Left ventricle myocardium inferior (tissue), 1 donor: ENCODE data around the gene TFIP11. TPM values are rescaled to one million over a fixed set of nuclear protein-coding genes. Genes with fewer than 3 reads are reported as not detected.

ENCODE experiments used
- DNase-seq: peaks from one replicate; pipeline ENCODE4 v3.0.0-alpha.2; 2020
- H3K27ac ChIP-seq: fragments of 200-600 bp; replicated peaks from 2 replicates; pipeline ENCODE4 v1.8.0; 2021
- H3K27me3 ChIP-seq: fragments of 200-600 bp; 2 replicates; pipeline ENCODE4 v1.8.0; 2021; ENCODE audit warnings: low read depth
- H3K36me3 ChIP-seq: fragments of 200-600 bp; 2 replicates; pipeline ENCODE4 v1.8.0; 2021
- H3K4me1 ChIP-seq: fragments of 200-600 bp; 2 replicates; pipeline ENCODE4 v1.8.0; 2021
- H3K4me3 ChIP-seq: fragments of 200-600 bp; 2 replicates; pipeline ENCODE4 v1.8.0; 2021; ENCODE audit warnings: mild to moderate bottlenecking, moderate library complexity
- H3K9me3 ChIP-seq: fragments of 200-600 bp; replicated peaks from 2 replicates; pipeline ENCODE4 v1.8.0; 2021
- CTCF ChIP-seq: fragments of 200-600 bp; IDR thresholded peaks from 2 replicates; pipeline ENCODE4 v1.8.0; 2021; ENCODE audit warnings: antibody characterized with exemption, mild to moderate bottlenecking, borderline replicate concordance
- intact Hi-C: fragments of 100-400 bp; cut with micrococcal nuclease; formaldehyde crosslinking; loops from one replicate; pipeline ENCODE4 v1.11.0; 2022
- total RNA-seq: library from RNA; stranded (reverse); fragmentation: NEBNext Ultra II Directional; extraction: Animal tissue kit (Norgen Biotek cat#: 25700); gene quantifications from one replicate; pipeline ENCODE4 v1.2.1, GENCODE V29; 2021
- donor health status: DM: no; HTN: yes; CAD: no; lungs with severe emphysema.

TFIP11 gene
- total RNA-seq, 1 donor from 2014 or later = 25.7 TPM

GRCh38 chr22:26496456-26496855, 15.8 kb downstream of the TFIP11 start:
- Histone ChIP-seq H3K27me3 (no peaks in the 10 kb centered on the region), H3K4me3 (no peak overlapping the region), H3K27ac (no peak overlapping the region), H3K36me3 (peaks cover 98% of the 10 kb centered on the region), H3K9me3 (no peaks in the 10 kb centered on the region), H3K4me1 (peaks cover 21% of the 10 kb centered on the region)
- intact Hi-C loops = no loop called here
- no peak for DNase-seq
- no peak for TF ChIP-seq CTCF

GRCh38 chr22:26494506-26494905, 17.8 kb downstream of the TFIP11 start:
- no peak overlapping the region for H3K4me3 ChIP-seq
- intact Hi-C loops = no loop called here
- no peaks in the 10 kb centered on the region for H3K27me3 ChIP-seq
- H3K27ac ChIP-seq = no peak overlapping the region
- H3K9me3 ChIP-seq = no peaks in the 10 kb centered on the region
- peaks cover 21% of the 10 kb centered on the region for H3K4me1 ChIP-seq
- no peak for DNase-seq
- peaks cover 96% of the 10 kb centered on the region for H3K36me3 ChIP-seq
- TF ChIP-seq CTCF = no peak

GRCh38 chr22:26492220-26492619, 20.1 kb downstream of the TFIP11 start:
- intact Hi-C loops = no loop called here
- Histone ChIP-seq H3K27ac (no peak overlapping the region), H3K4me1 (peaks cover 21% of the 10 kb centered on the region), H3K9me3 (no peaks in the 10 kb centered on the region), H3K4me3 (no peak overlapping the region), H3K27me3 (no peaks in the 10 kb centered on the region), H3K36me3 (peaks cover 96% of the 10 kb centered on the region)
- DNase-seq = no peak
- no peak for TF ChIP-seq CTCF

- Histone ChIP-seq H3K4me3 (no peak overlapping the region), H3K4me1 (peaks cover 34% of the 10 kb centered on the region), H3K27me3 (no peaks in the 10 kb centered on the region), H3K9me3 (no peaks in the 10 kb centered on the region), H3K36me3 (peaks cover 72% of the 10 kb centered on the region), H3K27ac (no peak overlapping the region)
- no peak for DNase-seq
- no peak for TF ChIP-seq CTCF
- intact Hi-C loops = no loop called here
Measured at GRCh38 chr22:26489447-26490036, 22.7 kb downstream of the TFIP11 start.

- TF ChIP-seq CTCF = no peak
- Histone ChIP-seq H3K36me3 (peaks cover 56% of the 10 kb centered on the region), H3K9me3 (no peaks in the 10 kb centered on the region), H3K4me1 (peaks cover 33% of the 10 kb centered on the region), H3K27ac (no peak overlapping the region), H3K27me3 (no peaks in the 10 kb centered on the region), H3K4me3 (no peak overlapping the region)
- intact Hi-C loops = no loop called here
- DNase-seq = no peak
Measured at GRCh38 chr22:26487996-26488395, 24.3 kb downstream of the TFIP11 start.

GRCh38 chr22:26486394-26486793, 25.9 kb downstream of the TFIP11 start:
- H3K36me3 ChIP-seq = peaks cover 40% of the 10 kb centered on the region

More at GRCh38 chr22:26486394-26486793, 25.9 kb downstream of the TFIP11 start:
- H3K9me3 ChIP-seq = no peaks in the 10 kb centered on the region
- intact Hi-C loops = no loop called here
- H3K4me3 ChIP-seq = no peak overlapping the region
- DNase-seq = no peak
- TF ChIP-seq CTCF = no peak
- peaks cover 45% of the 10 kb centered on the region for H3K4me1 ChIP-seq
- H3K27me3 ChIP-seq = no peaks in the 10 kb centered on the region
- no peak overlapping the region for H3K27ac ChIP-seq
